ENCODE measurements around the gene KRT26.
"Not testable (repeated sequence)": the region's sequence is repeated elsewhere in the genome, so short reads cannot be mapped to it uniquely, and the experiment has no call there.

The KRT26 gene

GRCh38 chr17:40772101-40772500, at the start of gene KRT26:
Gene KRT26, minus strand, starts transcription at chr17:40772201. Its CDS starts 88 bp downstream, at chr17:40772113.
- DNase-seq = no peak

GRCh38 chr17:40821536-40821935, 49.5 kb upstream of the KRT26 start:
- no peak for DNase-seq

- no peak for DNase-seq
Measured at GRCh38 chr17:40820228-40820838, 48.3 kb upstream of the KRT26 start.

GRCh38 chr17:40819528-40820125, 47.6 kb upstream of the KRT26 start:
- DNase-seq = peak; percentile 5

- peak; percentile 86 for DNase-seq
Measured at GRCh38 chr17:40818733-40819527, 46.9 kb upstream of the KRT26 start.

GRCh38 chr17:40818343-40818732, 46.3 kb upstream of the KRT26 start:
- DNase-seq = peak; percentile 37

- DNase-seq = no peak
Measured at GRCh38 chr17:40817103-40817682, 45.2 kb upstream of the KRT26 start.

GRCh38 chr17:40816569-40816968, 44.6 kb upstream of the KRT26 start:
- DNase-seq = no peak

GRCh38 chr17:40815381-40815780, 43.4 kb upstream of the KRT26 start:
- DNase-seq = no peak

- not testable (repeated sequence) for DNase-seq
Measured at GRCh38 chr17:40814657-40815056, 42.7 kb upstream of the KRT26 start.

- DNase-seq = no peak
Measured at GRCh38 chr17:40813804-40814203, 41.8 kb upstream of the KRT26 start.

- no peak for DNase-seq
Measured at GRCh38 chr17:40812639-40813038, 40.6 kb upstream of the KRT26 start.

GRCh38 chr17:40810494-40810893, 38.5 kb upstream of the KRT26 start:
- no peak for DNase-seq

- DNase-seq = no peak
Measured at GRCh38 chr17:40809721-40810421, 37.9 kb upstream of the KRT26 start.

- no peak for DNase-seq
Measured at GRCh38 chr17:40806131-40806530, 34.1 kb upstream of the KRT26 start.

- peak; percentile 87 for DNase-seq
Measured at GRCh38 chr17:40803617-40804082, 31.6 kb upstream of the KRT26 start.

GRCh38 chr17:40801157-40801556, 29.2 kb upstream of the KRT26 start:
- no peak for DNase-seq

- DNase-seq = no peak
Measured at GRCh38 chr17:40800381-40800780, 28.4 kb upstream of the KRT26 start.

GRCh38 chr17:40799859-40800258, 27.9 kb upstream of the KRT26 start, which contains the start of gene KRT28:
Gene KRT28, minus strand, starts transcription at chr17:40799959. Its CDS starts 66 bp downstream, at chr17:40799893.
- no peak for DNase-seq

GRCh38 chr17:40796846-40797245, 24.8 kb upstream of the KRT26 start:
- DNase-seq = no peak

GRCh38 chr17:40795019-40795667, 23.1 kb upstream of the KRT26 start:
- DNase-seq = no peak

GRCh38 chr17:40794466-40794865, 22.5 kb upstream of the KRT26 start:
- peak; percentile 7 for DNase-seq
